ENCODE data around the gene KRTAP2-1.

- no peak for TF ChIP-seq CTCF (conservative IDR thresholded peaks at IDR 0.05; ENCODE audit: low read depth, low read length)
- no peak for TF ChIP-seq EZH2 (IDR thresholded peaks at IDR 0.05; ENCODE audit: borderline replicate concordance, low read depth, low read length, poor library complexity, severe bottlenecking)
Observed at GRCh38 chr17:41048441-41048840, 1.3 kb upstream of the KRTAP2-1 start.

Data from A673 (cell line).